Measurements from ENCODE around the gene MACROD2. TPM values are rescaled to one million over a fixed set of nuclear protein-coding genes. Genes with fewer than 3 reads are reported as not detected.
"Not testable (repeated sequence)": the region's sequence is repeated elsewhere in the genome, so short reads cannot be mapped to it uniquely, and the experiment has no call there.

The MACROD2 gene
- total RNA-seq, 1 donor from 2014 or later = 60.4 TPM

DNA sequence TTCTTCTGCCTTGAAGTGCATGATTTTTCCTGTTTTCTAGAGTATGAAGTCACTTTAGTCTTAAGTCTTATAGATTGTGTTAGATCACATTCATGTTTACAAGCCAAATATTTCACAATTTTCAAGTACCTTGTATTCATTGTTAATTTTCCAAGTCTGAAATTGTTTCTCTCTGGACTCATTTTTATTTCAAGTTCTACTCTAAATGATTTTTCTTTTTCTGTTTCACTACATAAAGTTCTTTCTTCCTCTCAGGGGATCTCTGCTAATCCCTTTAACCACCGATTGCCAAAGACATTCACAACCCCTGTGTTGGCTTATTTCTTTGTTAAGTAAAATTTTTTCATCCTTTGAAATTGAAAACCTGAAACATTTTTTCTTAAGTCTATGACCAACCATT, 1772.3 kb downstream of the MACROD2 start:
- no peak for DNase-seq

DNA sequence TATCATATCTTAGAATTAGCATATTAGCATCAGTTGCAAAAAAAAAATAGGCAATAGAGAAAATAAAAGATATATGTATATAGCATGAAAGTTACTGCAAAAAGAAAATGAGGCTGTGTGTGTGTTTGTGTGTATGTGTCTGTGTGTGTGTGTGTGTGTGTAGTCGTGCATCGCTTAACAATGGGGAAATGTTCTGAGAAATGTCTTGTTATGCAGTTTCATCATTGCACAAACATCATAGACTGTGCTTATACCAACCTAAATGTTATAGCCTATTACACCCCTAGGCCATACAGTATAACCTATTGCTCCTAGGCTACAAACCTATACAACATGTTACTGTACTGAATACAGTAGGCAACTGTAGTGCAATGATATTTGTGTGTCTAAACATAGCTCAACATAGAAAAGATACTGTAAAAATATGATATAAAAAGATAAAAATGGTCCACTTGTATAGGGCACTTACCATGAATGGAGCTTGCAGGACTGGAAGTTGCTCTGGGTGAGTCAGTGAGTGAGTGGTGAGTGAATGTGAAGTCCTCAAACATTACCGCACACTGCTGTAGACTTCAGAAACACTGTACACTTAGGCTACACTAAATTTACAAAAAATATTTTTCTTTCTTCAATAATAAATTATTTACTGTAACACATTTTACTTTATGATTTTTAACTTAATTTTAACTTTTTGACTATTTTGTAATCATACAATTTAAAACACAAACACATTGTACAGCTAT, 1772.9 kb downstream of the MACROD2 start:
- DNase-seq = no peak

DNA sequence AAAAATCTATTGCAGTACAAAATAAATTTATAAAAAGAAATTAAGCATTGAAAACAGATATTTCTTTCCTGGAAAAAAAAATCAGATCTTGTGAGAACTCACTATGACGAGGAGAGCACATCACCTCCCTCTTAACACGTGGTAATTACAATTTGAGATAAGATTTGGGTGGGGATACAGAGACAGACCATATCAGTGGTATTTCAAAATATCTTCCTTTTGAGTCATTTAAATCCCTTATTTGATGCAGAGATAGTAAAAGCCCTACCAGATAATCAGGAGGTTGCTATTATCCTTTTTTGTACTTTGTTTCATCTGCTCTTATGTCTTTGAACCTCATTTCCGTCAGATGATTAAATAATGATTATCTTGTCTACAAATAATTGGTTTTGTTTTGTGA, 1777.5 kb downstream of the MACROD2 start:
- DNase-seq = no peak

DNA sequence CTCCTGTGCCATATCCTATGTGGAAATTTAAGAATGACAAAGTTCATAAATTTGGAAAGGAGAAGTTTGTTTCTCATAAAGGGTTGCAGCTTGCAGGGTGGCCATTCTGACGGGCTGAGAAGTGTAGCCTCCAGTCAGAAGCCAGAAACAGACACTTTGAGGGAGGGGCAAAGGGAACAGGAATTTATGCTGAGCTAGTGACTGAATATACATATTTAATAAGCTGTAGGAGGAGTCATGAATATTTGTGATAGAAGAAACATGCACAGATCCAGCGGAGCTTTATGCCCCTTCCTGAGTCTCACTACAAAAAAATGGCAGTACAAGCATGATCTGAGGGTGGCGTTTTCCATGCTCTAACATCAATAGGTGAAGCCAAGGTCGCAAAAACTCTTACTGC, 1779.6 kb downstream of the MACROD2 start:
- DNase-seq = no peak

DNA sequence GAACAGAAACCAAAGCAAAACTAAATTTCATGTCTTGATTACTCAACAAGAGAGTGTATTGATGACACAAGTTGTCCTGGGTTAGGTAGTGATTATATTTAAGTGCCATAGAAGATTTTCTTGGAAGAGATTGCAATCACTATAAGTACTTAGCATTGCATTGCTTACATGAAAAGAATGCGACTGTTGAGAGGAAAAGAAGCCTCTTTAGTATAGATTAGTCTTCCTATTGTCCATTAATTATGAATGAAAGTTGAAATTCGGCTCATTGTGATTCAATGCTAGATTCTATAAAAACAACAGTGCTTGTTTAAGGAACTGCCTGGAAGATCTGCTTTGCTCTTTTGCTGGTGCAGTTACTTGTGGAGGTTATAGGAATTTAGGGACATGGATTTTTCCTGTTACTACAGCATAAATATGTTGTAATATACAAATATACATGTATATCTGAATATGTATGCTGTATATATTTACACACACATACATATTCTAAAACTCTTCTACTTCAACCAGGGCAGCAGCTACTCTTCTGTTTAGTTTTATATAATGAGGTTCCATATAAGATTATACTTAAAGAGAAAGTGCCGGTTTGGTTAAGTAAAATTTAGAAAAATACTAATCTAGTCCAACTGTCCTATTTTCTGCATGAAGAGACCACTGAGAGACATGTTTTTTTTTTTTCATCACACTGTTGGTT, 1781.6 kb downstream of the MACROD2 start:
- no peak for DNase-seq

DNA sequence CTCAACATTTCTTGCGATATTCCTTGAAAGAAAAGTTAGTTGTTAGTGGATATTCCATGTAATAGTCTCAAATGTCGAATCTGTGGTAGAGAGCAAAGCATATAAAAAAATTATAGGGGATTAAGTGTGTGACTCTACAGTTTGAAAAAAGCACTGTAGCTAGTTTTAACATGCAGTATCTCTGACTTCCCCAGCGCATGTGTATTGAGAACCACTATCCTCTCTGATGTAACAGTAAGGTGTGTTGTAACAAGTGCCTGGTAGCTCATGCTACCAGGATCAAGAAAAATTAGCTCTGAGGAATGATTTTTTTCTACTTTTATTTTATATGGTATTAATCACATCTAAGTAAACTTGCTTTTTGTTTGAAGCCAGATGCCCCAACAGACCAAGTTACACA, 1788.7 kb downstream of the MACROD2 start:
- no peak for DNase-seq

DNA sequence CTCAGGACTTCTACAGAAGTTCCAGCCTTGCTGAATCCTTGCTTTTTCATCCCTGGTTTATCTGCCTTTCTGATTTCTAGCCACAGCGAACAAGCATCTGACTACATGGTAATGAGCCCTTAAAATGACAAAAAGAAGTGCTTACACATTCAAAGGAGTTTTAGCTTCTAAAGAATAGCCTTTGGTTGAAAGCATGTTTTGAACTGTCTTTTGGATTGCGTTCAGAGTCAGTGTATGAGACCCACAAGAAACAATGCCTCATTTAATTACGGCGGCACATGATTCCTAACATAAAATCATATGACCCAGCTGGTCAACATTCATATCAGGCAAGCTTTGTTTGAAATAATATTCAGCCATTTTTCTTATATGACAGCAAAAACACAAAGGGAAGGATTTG, 1793.8 kb downstream of the MACROD2 start:
- no peak for DNase-seq

DNA sequence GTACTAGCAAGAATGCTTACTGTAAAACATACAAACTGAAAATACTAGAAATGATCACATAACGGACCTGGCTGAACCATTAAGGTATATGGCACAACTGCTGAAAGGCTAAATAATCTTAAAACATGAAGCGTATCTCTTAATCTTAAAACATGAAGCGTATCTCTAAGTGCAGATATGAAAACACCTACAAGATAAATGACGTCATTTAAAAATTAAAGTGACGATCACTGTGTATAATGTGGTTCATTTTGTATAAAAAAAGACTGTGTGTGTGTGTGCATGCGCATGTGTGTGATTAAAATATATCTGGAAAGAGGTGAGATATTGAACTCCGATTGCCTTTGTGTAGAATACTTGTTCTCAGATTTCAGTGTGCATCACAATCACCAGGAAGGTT, 1797.5 kb downstream of the MACROD2 start:
- DNase-seq = no peak

DNA sequence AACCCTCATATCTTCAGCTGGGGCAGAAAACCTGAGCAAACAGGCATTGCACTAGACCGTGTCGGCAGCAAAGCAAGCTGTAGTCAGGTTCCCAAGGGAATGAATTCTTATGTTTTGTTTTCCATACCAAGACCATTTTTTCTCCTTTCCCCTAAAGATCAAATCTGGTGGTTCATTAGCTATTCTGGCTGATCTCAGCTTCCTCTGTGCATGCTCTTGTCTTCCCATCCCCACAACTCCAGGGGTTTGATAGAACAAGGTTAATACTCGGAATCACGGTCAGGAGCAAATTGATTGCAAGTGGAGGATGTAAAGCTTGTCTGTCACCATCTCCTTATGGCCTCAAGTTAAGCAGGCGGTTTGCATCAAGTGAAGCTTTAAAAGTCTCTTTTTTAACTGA, 1799.1 kb downstream of the MACROD2 start:
- no peak for DNase-seq

DNA sequence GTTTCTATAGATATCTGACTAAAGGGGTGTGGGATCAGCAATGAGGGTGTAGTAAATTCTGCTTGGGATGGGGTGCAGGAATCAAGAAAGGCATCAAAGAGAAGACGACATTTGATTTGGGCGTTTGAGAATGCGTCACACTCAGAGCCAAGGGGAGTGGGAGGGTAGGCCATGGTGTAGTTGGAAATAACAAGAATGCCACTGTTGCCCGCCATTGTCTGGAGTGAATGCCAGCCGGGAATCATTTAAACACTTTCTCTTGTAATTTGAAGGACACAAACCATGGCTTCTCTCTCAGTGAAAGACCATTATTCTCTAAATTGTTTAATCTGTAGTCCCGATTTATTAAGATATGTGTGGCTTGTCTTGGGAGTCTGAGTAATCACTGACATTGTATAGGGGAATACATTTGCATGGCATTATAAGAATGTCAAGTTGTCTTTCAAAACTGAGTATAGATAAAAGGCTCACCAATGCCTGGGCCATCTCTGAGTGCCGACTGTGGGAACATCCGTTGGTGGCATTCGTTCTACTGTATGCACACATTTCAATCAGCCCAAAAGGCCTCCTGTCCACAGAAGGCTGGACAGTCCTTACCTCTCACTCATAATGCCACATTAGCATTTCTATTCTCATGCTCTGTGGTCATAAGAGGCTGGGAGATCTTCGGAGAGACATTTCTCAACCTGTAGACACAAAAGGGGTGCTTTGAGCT, 1800.1 kb downstream of the MACROD2 start:
- DNase-seq = no peak

DNA sequence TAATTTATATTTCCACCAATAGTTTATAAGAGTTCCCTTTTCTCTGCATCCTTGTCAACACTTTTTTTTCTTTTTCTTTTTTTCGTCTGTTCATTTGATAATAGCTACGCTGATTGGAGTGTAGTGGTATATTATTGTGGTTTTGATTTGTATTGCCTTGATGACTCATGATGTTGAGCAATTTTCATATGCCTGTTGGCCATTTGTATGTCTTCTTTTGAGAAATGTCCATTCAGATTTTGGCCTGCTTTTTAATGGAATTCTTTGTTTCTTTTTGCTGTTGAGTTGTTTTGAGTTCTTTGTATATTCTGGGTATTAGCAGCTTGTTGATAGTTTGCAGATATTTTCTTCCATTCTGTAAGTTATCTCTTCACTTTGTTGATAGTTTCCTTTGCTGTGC, 1804.6 kb downstream of the MACROD2 start:
- DNase-seq = no peak

DNA sequence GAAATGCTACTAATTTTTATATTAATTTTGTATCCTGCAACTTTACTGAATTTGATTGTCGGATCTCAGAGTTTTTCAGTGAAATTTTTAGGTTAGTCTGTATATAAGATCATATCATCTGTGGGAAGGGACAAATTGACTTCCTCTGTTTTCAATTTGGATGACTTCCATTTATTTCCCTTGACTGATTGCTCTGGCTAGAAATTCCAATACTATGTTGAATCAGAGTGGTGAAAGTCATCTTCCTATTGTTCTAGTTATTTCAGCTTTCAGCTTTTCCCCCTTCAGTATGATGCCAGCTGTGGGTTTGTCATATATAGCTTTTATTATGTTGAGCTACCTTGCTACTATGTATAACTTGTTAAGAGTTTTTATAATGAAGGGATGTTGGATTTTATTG, 1806.7 kb downstream of the MACROD2 start:
- no peak for DNase-seq

DNA sequence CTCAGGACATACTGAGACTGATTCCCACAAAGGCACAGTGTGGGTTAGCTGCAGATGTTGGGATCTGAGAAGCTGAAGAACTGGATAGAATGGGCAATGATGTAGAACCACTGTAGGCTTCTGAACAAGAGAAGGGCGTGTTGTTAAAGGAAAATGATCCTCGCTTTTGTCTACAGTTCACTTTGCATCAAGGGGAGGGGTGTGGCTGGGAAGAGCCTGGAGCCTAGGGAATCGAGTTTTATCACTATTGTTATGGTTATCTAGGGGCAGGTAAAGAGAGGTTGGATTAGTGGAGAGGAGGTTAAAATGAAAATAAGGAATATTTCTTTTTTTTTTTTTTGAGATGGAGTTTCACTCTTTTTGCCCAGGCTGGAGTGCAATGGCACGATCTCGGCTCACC, 1809.8 kb downstream of the MACROD2 start:
- DNase-seq = no peak

DNA sequence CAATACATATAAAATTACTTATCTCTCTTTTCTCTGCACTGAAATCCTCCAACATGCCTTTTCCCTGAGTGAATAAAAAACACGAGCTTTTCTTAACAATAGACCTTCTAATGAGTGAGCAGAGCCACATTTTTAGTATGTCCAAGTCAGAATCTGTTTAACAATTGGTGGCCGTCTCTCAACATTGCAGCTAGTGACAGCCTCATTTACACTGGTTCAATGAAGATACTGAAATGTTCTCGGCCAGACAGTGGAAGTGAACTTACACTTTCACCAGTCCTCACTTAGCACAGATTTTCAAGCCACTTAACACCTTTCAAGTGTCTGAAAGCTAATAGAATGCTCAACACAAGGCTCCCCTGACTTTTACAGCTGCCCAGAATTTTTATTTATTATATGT, 1810.8 kb downstream of the MACROD2 start:
- DNase-seq = no peak

DNA sequence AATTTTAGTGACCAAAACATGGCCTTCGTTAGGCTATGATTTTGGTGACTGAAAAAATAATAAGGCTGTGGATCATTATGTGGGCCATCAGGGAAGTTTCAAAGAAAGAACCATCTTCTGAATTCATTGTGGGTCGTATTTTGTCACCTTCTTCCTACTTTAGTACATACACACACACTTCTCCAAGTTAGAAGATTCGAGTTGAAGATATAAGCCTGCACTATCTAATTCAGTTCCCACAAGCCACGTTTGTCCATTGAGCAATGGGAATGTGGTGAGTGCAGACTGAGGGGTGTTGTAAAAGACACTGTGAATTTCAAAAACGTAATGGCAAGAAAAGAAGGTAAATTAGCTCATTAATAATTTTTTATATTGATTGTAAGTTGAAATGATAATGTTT, 1812.0 kb downstream of the MACROD2 start:
- DNase-seq = no peak

DNA sequence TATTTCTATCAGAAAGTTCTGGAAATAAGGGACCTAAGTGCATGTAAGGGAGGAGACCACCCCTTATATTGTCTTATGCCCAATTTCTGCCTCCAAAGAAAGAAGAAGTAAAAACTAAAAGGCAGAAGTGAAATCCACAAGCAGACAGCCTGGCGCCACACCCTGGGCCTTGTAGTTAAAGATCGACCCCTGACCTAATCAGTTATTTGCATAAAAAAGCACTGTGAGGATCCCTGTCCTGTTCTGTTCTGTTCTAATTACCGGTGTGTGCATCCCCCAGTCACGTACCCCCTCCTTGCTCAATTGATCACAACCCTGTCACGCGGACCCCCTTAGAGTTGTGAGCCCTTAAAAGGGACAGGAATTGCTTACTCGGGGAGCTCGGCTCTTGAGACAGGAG, 1812.5 kb downstream of the MACROD2 start:
- not testable (repeated sequence) for DNase-seq

DNA sequence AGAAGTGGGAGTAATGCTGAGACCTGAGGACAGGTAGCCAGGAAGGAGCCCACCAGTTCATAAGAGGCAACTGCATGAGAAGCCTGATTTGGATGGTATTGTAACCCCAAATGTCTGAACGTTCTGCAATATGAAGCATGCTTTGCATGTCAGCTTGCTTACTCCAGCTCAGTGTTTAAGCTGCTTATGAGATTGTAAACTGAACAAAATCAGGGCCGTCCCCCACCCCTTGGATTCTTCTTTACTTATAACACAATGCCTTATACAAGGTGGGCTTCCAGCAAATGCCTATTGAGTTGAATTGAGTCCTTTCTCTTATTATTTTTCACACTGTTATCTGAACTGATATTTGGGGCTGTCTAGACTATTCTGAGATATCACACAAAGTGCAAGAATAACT, 1816.6 kb downstream of the MACROD2 start:
- DNase-seq = no peak

DNA sequence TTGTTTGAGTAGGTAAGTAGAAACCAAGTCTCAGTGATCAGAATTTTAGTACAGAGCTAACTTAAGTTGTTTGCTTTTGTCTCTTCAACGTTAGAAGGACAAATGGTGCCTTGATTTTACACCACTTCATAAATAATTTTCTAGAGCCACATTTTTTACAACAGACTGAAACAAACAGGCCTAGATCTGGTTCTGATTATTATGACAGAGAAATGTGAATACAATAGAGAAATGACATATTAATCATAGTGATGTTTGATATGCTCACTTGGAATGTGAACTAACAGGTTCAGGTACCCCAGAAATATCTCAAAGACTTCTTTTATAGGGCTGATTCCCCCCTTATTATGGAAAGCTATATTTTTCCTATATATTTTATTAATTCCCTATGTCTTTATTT, 1817.4 kb downstream of the MACROD2 start:
- DNase-seq = no peak

DNA sequence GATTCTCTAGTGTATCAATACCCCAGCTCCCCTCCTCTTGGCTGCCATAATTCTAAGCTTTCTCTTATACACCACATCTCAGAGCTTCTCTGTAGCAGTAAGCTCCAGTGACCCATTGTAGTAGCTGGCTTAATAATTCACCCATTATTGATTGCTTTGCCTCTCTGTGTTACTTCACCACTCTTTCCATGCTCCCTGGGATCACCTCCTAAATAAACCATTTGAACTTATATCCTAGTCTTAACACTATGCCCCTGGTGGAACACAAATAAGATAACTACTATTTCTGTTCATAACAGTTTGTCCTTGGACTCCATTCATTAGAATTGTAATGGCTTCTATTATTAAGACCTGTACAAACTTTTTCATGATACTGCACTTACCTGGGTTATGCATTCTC, 1819.0 kb downstream of the MACROD2 start:
- DNase-seq = no peak

DNA sequence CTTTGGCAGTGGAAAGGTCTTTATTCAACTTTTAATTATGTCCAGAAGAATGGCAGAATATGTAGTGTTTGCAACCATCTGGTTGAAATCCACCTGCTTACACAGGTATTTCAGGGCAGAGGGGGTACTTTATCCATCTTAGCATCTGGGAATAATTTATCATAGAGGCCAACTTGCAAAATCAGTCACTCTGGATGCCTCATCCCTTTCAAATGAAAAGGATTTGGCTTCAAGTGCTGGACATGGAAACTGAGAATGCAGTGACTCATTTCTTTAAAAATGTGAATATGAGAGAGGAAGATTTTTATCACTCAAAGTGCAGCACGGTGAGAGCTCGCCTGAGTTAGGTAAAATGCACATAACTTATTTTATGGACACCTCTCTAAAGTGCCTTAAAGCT, 1819.6 kb downstream of the MACROD2 start:
- DNase-seq = no peak

DNA sequence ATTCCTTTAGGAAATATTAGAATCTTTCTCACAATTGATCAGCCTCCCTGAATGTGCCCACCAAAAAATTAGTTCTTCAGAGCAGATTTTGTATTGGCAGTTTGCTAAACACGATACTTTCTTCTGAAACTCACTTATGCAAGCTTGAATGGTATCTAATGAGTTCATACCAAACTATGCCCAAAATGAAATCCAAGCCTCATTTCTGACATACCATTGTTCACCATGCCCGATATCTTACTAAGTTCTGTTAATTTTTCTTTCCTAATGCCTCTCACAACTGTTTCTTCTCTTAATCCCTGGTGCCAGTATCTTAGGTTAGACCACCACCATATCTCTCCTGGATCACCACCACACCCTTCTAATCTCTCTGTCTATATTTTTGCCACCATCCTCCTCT, 1822.0 kb downstream of the MACROD2 start:
- no peak for DNase-seq

DNA sequence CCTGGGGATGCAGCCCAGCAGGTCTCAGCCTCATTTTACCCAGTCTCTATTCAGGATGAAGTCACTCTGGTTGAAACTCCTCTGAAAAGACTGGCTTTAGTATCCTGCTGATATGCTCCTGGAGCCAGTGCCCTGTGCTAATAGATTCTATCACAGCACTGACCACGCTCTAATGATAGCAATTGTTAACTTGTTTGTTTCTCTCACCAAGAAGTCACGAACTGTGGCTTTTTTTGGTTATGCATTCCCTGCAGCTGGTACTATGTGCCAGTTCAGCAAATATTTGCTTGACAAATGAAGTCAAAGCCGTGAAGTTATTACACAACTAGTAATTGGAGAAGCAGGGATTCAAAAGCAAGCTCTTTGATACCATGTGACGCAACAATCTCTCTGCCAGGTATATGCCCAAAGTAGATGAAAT, 1823.3 kb downstream of the MACROD2 start:
- no peak for DNase-seq

DNA sequence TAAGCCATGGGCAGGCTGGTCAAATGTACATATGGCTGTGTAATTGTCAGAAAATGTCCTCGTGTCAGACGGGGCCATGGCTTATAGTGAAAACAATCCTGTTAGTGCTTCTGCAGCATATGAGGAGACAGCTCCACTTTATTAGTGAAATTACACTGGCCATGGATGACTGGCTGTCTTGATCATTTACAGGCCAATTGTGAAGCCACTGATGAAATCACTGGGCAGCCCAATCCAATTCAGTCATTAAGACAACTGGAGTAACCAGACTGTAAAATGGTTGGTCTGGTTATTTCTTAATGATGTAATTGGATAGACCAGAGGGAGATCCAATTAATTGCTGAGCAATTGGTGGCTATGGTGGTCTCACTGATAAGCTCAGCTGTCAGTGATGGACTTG, 1828.4 kb downstream of the MACROD2 start:
- no peak for DNase-seq

DNA sequence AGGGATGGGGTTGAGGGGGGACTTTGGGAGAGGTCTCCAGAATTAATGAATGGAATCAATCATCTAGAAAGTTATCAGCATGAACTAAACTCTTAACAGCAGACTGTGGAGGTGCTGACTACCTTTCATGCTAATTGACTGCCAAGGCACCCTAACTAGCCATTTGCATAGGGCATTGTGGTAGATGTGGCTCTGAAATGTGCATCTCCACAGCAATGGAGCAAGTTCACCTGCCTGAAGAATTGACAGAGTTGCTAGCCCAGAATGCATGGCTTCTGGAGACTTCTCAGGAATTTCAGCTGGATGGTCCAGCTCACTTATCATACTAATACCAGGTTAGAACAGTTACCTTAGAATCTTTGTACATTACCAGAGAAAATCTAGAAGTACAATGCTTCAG, 1832.3 kb downstream of the MACROD2 start:
- no peak for DNase-seq

All from occipital lobe (tissue), 2 donors.